BE2C (cell line): ENCODE results near the gene ALG9.

Source experiments
- DNase-seq: peaks from one replicate; pipeline ENCODE4 v3.0.0-alpha.2; 2020
- H3K27me3 ChIP-seq: fragments of 250-450 bp; sonication (Bioruptor Pico); 2 replicates; pipeline ENCODE4 v1.5.1; 2020; ENCODE audit warnings: mild to moderate bottlenecking
- H3K36me3 ChIP-seq: fragments of 250-450 bp; sonication (Bioruptor Pico); 2 replicates; pipeline ENCODE4 v1.5.1; 2020; ENCODE audit warnings: mild to moderate bottlenecking
- H3K4me1 ChIP-seq: fragments of 250-450 bp; sonication (Bioruptor Pico); 2 replicates; pipeline ENCODE4 v1.5.1; 2020
- H3K4me3 ChIP-seq: 2 replicates; pipeline ENCODE4 v1.5.1; 2011; ENCODE audit warnings: low read depth, low read length
- H3K9me3 ChIP-seq: fragments of 250-450 bp; sonication (Bioruptor Pico); 2 replicates; pipeline ENCODE4 v1.5.1; 2020
- CTCF ChIP-seq: IDR thresholded peaks from 2 replicates; pipeline ENCODE4 v1.5.1; 2012; ENCODE audit warnings: mild to moderate bottlenecking, low read depth, low read length

ALG9 gene

DNA sequence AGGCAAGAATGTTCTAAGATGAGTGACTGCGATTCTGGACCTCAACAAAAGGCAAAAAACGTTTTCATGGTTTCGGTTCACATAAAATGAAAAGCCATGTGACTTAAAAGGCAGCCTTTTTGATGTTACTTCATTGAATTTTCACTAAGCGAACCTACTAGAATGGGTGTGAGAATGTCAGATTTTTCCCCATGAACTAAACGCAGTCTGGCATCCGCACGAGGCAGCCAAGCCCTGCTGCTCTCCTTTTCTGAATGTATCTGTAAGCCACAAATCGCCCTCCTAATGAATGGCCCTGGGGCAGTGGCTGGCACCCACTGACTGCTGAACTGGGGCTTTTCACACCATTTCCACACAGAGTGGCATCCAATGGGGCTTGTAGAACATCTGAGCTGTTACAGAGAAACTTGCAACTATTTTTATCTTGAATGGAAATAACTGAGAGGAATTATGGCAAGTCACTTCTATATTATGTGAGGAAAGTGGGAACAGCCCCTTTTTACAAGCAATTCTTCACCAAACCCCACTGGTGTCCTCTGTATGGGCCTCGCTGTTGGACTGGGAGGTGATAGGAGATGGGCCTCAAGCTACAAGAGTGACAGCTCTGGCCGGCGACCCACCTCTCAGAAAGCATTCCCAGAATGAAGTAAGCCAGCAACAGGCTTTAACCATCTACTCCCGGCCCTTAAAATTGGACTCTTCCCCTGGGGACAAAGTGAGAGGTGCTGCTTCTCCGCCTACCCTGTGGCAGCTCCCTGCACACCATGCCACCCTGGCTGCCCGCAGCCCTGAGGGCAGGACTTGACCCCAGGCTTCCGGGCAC lies 134.5 kb downstream of the ALG9 start:
- Histone ChIP-seq H3K4me3 (no peak overlapping the region), H3K27me3 (no peaks in the 10 kb centered on the region), H3K9me3 (no peaks in the 10 kb centered on the region), H3K36me3 (peaks cover 5% of the 10 kb centered on the region), H3K4me1 (peaks cover 14% of the 10 kb centered on the region)
- no peak for TF ChIP-seq CTCF
- DNase-seq, result no peak
